PFSK-1 (cell line): Measurements from ENCODE around the gene CDC37.

Source experiments
- FOXP2 ChIP-seq: optimal IDR thresholded peaks from 2 replicates; pipeline ENCODE3; 2011; ENCODE audit warnings: borderline replicate concordance, control low read depth, inconsistent platforms; ENCODE audit not compliant: insufficient read depth; ENCODE audit errors: extremely low read length, extremely low read depth
- POLR2AphosphoS5 ChIP-seq: IDR thresholded peaks from 2 replicates; pipeline ENCODE4 v1.6.1; 2012; ENCODE audit warnings: low read depth, mild to moderate bottlenecking, control low read depth, low read length, moderate library complexity
- REST ChIP-seq, 2 experiments: IDR thresholded peaks; 2 replicates each; pipeline versions ENCODE4 v1.6.1 to v1.8.0; 2011 to 2012; ENCODE audit warnings: low read depth in 2 of 2, low read length in 2 of 2, control low read depth in 1 of 2, inconsistent platforms in 1 of 2, mild to moderate bottlenecking in 1 of 2, moderate library complexity in 1 of 2; ENCODE audit not compliant: insufficient read depth in 1 of 2
- SIN3A ChIP-seq: IDR thresholded peaks from 2 replicates; pipeline ENCODE4 v1.6.1; 2012; ENCODE audit warnings: mild to moderate bottlenecking, low read length, moderate library complexity, borderline replicate concordance; ENCODE audit not compliant: insufficient read depth
- TAF1 ChIP-seq: IDR thresholded peaks from 2 replicates; pipeline ENCODE4 v1.6.1; 2012; ENCODE audit warnings: low read length, control low read depth, borderline replicate concordance; ENCODE audit not compliant: insufficient read depth

Gene CDC37

GRCh38 chr19:10388957-10389356, 14.4 kb downstream of the CDC37 start:
- no peak for TF ChIP-seq FOXP2
- no peak for TF ChIP-seq SIN3A
- TF ChIP-seq POLR2AphosphoS5 = peak; percentile 50

GRCh38 chr19:10384580-10384979, 18.8 kb downstream of the CDC37 start:
- TF ChIP-seq TAF1 (no peak), REST (IDR thresholded peaks at IDR 0.05; ENCODE audit: insufficient read depth in 1 of 2, low read depth in 2 of 2, low read length in 2 of 2) (no peak), FOXP2 (no peak)

- TF ChIP-seq SIN3A (no peak; the same call in 1 of the 2 replicates), TAF1 (peak; percentile 54), POLR2AphosphoS5 (peak; percentile 83), FOXP2 (no peak), REST (IDR thresholded peaks at IDR 0.05; ENCODE audit: insufficient read depth in 1 of 2, low read depth in 2 of 2, low read length in 2 of 2) (0 out of 4 replicates have a peak, but pooled peaks of 1 of the 2 experiments have one; percentile 40)
These were observed 22.8 kb downstream of the CDC37 start, which contains the start of gene TYK2 for GRCh38 chr19:10380313-10381102. TYK2 (minus strand) TSS chr19:10380572; CDS start chr19:10378406, 2,166 bp downstream.

- TF ChIP-seq SIN3A (no peak), FOXP2 (no peak), POLR2AphosphoS5 (no peak), TAF1 (no peak), REST (IDR thresholded peaks at IDR 0.05; ENCODE audit: insufficient read depth in 1 of 2, low read depth in 2 of 2, low read length in 2 of 2) (no peak)
These were observed 23.4 kb downstream of the CDC37 start for GRCh38 chr19:10379880-10380312.

GRCh38 chr19:10378124-10378523, 25.2 kb downstream of the CDC37 start:
- TF ChIP-seq POLR2AphosphoS5 = no peak
- TF ChIP-seq FOXP2 = no peak
- no peak for TF ChIP-seq TAF1
- no peak for TF ChIP-seq REST (IDR thresholded peaks at IDR 0.05; ENCODE audit: insufficient read depth in 1 of 2, low read depth in 2 of 2, low read length in 2 of 2)
- TF ChIP-seq SIN3A = no peak
